MV-4-11 (cell line): ENCODE data around the gene SND1.
A peak's percentile ranks its signal among the peaks of the same experiment; 100 is the strongest.

Source experiments
- DNase-seq: peaks from one replicate; lab custom pipeline; 2025; lab: John Stamatoyannopoulos, UW

The SND1 gene

DNA sequence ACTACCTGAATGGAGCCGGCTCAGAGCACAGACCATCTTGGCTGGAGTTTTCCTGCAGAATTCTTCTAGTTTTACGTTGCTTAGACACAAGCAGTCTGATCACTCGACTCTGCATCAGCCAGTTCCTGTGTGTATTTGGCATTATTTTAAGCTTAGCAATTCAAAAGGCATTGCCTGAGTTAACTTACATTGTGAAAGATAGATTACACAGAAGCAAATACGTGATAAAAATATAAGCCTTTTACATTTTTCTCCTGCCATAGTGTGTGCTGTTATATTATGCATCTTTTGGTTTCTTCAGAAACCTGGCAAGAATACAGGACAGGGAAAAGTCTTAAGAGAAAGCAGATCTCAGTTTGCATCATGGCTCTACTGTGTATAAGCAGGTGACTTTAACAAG, 281.2 kb downstream of the SND1 start:
- DNase-seq = no peak

DNA sequence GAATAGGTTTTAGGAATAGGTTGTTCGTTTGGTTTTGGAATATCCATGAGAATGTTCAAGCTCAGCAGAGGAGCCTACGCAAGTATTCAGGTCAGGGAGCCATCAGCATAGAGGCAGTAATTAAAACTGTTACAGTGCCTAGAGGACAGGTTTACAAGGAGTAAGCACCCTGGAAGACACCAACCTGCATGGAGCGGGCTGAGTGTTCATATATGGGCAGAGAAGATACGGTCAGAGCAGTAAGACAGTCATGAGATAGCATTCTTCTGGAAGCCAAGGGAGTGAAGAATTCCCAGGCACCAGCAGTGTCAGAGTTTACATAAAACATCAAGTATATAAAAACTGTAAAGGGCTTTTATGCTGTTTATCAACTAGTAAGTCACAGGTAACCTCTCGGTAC, 282.7 kb downstream of the SND1 start:
- DNase-seq = no peak

DNA sequence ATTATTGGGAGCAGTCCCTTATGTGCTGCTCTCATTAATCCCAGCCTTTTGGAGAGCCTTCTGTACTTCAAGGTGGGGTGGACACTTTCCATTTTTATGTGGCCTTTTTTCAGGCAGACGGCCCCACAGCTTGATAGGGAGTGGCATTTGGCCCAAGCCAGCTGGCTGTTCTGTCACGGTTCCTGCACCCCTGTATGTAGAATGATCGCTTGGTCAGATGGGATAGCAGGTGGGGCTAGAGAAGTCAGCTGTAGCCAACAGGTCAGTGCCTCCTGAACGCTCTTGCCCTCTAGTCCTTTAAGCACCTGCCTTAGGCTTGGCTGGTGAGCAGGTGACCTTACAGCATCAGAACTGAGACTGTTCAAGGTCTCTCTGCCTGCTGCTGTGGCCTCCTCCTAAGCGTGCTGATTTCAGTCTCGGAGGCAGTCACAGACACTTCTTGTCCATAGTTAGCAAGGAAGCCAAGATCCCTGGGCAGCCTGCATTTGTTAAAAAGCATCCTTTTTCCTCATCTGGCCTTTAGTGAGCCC, 283.9 kb downstream of the SND1 start:
- no peak for DNase-seq

DNA sequence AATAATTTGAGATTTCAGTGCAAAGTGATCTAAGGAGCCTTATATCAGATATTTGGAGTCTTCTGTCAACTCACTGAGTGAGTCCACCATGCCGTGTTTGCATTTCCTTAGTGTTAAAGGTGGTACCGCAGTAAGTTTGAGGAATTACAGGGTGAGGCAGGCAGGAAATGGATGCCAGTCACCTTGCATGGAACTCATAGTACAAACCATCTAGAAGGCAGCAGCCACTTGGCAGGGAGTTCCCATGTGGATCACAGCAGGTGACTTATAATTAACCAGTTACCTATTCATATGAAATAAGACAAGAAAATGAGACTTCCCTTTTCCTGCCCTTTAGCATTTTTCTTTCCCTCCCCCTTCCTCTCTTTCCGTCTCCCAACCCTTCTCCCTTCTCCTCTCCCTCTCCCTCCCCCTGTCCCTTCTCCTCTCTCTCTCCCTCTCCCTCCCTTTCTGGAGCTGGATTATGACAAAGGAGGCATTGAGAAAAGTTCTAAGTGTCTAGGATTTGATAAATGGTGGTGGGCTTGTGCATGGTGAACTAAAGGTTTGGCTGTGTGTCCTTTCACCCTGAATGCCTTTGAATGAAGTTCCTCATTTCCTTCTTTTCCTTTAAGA, 285.2 kb downstream of the SND1 start:
- no peak for DNase-seq

DNA sequence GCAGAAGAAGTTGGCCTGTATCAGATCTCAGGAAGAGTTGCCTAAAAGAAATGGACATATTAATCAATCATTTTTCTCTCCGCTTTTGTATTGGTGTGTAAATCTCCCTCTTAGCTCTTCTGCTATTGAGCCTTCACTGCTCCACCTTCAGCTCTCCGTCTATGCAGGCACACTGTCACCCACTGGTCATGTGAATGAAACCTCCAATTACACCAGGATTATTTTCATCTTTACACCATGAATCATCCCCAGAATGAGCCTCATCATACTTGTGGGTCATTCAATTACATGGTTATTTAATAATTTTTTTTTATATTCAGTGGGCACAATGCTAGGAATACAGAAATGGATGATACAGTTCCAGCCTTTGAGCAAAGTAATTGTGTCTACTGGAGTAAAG, 286.6 kb downstream of the SND1 start:
- no peak for DNase-seq

DNA sequence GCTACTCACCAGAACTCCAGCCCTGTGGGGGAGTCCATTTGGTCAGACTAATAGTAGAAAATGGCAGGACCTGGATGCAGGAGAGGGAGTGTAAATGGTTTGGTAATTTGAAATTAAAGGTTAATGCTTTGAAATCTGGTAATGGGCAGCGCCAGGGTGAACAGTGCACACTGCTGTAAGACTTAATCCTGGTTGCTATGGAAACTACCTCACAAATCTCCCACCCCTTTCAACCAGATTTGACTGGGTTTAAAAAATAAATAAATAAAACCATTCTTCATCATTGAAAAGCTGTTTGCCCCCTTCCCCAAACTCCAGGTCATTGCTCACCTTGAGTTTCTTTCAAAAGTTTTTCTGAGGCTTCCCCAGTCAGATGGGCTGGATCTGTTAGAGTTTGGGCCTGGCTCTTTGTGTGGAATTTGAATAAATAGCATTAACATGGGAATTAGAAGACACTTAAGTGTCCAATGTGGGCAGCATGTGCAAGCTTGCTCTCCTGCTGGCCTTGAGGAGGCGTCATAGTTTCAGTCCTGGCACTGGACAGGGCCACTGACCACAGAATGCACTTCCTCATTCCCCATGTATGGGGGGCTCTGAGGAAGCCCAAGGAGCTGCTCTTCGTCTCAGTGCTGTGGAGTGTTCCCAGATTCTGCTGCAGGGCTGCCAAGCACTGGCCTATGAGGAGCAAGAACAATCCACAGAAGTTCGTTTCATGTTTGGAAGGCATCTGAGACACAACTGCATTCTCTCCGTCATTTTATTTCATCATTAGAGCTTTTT, 288.6 kb downstream of the SND1 start:
- no peak for DNase-seq

DNA sequence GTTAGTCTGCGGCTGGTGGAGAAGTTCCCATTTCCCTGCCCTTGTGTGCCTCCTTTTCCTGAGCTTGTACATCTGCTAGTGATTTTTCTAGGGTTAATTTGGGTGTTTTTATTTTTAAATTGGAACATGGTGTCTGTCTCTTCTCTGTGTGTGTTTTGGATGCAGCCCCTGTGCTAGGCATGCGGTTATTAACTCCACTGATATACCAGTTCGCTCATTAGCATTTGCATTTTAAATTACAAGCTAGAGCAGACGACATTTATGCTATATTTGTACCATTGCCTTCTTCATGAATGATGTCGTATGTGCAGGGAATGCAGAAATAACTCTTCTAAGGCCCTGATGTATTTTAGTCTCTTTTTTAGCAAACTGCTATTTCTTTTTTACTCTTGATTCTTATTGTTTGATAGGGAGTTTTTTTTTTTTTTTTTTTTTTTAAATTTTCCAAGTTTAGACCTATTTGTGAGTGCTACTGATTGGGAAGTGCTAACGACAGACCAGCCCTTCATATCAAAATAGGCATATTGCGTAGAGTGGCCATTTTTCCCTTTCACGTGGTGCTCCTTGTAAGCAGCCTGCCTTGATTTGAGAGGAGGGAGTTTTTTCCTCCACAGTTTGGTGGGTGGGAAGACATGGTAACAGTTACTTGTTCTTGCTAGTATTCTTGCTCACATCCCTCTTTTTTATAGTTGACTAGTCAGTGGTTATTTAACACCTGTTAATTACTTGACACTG, 289.6 kb downstream of the SND1 start:
- DNase-seq = no peak

DNA sequence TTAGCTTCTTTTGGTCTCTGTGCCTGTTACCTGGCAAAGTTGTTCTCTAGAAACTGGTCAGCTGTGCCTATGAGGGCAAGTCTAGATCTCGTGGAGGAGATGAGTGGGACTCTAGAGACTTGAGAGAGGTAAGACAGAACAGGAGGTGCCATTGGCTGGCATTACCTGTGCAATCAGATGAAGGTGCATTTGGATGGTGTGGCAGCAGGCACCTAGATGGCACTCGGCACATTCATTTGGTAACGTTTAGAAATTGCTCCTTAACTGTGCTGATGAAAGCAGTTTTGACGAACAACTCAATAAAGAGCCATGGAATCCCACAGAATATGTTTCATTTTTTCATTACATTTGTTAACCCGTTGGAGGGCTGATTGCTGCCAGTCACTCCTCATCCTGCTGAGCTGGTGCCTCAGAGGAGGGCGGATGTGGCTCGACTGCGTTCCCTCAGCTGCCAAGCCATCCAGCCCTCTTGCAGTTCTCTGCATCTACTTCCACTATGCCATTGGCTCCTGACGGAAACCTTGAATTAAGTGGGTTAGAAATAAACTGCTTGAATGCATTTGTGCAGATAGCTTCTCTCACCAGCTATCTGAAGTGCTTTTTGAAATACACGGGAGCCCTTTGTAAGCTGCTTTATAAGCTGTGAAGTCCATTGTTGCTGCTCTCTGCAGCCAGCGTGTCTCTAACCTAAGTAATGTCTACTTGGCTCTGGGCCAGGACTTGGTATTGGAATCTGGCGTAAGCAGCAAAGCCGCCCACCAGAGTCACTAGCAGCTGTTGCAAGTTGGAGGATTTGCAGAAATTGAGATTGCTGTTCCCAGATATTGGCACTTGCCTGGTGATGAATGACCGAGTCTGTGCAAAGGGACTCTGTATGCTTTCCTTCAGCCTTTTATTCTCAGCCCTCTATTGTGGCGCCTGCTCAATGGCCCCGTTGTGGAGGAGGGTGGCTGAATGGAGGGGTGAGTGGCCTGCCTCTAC, 291.8 kb downstream of the SND1 start:
- no peak for DNase-seq

DNA sequence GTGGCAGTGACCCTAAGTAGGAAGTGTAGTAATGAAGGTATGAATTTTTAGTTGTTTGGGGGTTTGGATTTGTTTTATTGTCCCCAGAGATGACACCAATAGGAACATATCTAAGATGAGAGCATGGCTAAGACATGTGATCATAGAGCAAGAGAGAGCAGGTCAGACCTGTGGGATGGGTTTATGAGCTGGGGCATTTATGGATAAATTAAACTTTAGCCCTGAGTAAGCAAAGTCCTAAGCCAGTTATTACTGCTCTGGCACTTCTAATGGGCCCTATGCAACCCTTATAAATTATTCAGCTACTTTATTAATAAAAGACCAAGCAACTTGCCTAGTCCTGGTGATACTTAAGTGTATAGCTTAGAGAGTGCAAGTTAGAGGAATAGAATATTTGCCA, 294.1 kb downstream of the SND1 start:
- DNase-seq = no peak

DNA sequence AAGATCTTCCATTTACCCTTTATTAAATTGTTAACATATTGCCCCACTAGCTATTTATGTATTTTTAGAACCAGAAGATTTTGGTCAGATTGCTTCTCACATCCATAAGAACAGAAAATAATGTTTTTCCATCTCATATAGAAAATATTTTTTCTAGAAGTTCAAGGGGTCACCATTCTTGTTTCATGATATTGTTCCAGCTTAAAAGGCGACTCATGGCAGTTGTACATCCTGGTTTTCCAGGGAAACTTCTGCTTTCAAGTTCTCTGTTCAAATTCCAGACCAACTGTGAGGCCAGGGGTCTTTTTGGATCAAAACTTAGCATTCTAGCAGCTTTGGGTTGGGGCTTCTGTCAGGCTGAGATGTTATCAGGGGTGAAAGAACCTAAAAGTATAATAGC, 294.9 kb downstream of the SND1 start:
- DNase-seq = no peak

DNA sequence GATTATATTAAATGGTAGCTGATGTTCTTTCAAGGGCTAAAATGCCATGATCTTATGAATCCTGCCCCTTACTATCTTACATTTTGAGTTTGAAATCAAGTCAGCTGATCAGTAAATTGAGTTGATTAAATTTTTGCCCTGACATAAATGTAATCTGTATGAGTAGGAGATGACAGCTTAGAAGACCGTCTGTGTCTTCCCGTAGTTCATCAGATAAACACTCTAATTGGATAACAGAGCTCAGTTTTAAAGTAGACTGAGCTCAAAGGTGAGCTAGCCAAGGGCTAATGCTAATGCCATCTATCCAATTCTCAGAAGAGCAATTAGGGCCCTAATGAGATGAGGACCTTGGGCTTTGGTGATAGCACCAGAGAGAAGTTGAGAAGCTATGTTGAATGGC, 296.3 kb downstream of the SND1 start:
- no peak for DNase-seq

DNA sequence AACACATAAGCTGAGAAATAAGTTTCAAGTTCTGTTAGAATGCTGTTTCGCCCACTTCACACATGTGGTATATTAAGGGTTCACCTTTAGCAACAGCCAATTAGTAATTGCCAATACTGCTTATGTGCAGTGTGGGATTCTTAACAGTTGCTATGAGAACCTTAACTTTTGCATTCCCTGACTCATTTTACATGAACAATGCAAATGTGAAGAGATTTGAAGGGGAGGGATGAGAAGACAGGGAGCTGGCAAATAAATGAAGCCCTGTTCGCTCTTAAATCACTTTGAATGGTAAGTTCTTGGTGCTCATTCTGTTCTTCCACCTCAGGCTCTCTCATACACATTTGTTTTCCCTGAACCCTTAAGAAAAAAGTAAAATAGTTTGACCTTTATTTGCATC, 296.9 kb downstream of the SND1 start:
- DNase-seq = no peak

DNA sequence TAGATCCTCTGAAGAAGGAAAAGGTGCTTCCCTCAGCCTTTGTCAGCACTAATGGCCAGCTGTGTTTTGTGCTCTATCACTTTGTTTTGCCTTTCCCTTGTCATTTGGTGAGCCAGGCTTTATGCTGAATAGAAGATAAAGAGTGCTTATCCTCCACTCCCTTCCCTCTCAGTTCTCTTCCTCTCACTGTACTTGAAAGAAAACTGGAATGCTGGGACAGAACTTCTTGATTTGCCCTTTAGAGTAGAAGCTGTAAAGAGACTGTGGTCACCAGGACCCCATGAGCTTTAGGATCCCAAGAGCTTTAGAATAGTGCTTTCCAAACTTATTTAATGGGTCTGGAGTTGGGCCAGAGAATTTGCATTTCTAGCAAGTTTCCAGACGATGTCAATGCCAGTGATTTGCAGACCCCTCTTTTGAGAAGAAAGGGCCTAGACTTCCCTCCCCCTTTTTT, 297.8 kb downstream of the SND1 start:
- no peak for DNase-seq

DNA sequence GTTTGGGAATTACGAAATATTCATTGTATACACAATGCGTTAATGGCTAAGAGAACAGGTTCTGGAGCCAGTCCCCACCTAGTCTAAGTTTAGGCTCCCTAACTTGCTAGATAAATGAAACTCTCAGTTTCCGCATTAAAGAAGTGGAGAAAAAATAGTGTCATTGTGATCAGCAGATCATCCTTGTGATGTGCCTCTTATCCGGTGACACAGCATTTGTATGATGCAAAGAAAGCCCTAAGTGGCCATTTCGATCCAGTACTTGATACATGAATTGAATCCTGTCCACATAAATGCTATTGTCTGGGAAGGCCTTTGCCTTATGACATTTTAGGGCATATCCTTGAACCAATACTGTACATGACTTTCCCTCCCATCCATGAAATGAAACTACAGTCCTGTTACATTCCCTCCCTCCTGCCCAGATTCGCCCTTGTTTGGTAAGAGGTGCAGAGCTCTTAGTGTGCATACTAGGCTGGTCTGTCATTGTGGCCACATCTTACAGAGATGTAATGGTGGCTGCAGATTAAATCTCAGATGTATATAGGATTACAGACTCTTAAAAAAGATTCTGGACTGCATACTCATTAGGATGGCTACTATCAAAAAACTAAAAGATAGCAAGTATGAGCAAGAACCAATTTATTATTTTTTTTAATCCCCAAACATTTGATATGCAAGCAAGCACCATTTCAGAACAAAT, 298.4 kb downstream of the SND1 start:
- DNase-seq = no peak

DNA sequence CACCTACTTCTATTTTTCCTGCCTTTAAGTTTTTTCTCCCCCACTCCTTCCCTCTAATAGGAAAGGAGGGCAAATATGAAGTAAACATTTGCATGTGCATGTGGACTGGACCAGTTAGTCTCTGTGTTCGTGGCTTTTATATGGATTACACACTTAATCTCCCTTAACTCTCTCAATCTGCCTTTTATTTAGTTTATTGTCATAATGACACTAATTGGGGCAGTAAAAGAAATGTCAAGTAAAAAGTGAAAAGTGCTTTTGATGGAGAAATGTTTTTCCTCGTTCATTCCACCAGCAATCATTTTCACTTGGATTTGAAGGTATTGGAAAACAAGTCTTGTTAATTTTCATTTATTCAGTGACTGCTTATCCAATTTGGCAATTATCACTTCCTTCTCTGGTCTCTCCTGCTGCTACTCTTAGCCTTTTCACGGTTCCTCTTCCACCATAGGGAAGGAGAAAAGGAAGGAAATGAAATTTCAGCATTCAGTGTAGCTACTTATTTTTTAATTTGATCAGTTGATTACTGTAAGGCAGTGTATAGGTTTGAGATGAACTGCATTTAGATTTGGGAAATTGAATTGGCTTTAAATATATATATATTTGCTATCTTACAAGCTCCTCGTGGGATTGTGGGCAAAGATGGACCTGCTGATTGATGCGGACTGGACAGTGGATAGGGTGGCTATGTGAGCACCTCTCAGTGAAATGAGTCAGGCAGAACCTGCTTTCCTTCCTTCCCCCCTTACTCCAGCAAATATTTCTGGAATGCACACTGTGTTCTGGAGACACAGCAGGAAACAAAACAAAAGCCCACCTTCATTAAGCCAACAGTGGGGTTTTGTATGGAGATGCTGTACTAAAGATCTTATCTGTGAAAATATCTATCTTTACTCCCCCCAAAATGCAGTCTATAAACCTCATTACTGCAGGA, 301.7 kb downstream of the SND1 start:
- peak; percentile 63 for DNase-seq

DNA sequence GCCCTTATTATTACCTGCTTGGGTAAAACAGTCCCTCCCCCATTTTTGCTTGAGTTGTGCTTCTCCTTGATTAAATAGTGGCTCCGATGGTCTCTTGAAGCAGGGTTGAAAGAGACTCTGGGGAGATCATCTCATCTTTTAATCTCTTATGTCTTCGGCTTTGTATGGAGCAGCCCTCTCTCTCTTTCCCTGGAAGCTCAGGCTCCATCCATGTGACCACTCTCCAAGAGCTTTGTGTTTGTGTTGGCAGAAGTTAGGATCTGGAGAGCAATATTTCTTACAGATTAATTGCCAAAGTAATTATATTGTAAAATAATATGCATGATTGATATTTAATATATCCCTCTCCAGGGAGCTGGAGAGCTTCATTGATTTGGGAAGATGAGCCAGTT, 302.4 kb downstream of the SND1 start:
- no peak for DNase-seq

DNA sequence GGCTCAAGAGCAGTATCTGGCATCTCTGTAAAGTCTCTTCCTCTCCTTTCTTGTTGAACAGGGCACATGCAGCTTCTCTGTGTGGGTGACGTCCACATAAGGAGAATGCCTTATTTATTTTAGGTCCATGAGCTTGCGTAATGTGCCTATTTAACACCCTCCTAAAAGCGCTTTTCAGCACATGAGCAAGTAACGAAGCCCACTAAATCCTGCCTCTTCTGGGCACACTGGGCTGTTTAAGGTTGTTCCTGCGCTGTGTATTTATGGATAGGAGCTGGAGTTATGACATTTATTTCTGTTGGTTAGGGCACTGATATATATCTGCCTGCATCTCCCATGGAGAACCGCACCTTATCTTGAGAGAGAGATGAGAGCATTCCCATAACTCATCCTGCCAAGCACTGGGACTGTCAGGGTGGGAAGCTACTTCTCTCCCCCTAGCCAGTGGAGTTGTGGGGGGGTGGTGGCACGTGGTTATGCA, 303.1 kb downstream of the SND1 start:
- DNase-seq = no peak

DNA sequence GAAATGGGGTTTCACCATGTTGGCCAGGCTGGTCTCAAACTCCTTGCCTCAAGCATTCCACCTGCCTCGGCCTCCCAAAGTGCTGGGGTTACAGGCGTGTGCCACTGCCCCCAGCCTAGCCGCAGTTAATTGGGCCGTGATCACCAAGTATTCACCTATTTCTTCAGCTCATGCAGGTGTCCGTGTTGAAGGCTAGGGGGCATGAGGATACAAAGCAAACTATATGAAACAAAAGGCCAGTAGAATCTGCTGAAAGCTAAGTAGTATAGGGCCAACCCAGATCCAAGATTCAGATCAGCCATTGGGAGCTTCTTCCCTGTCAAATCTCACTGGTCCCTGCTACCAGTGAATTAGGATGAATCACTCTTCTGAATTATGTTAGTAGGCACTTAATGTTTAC, 305.9 kb downstream of the SND1 start:
- DNase-seq = no peak

DNA sequence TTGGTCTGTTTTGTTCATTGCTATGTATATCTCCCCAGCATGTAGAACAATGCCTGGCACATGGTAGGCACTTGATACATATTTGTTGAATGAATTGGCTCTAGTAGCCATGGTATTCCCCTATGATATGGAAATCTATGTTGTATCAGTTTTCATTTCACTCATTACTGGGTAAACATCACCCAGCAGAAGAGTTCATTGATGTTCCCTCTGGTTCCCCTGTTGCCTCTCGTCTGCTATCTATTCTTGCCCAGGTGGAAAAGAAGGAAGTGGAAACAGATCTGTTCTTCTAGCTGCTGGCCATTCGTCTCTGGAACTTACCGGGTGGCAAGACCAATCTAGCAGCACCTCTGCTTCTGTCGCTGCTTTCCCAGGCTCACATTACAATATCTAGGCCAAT, 307.8 kb downstream of the SND1 start:
- DNase-seq = peak; percentile 7
